GM19099 (cell line): ENCODE measurements around the gene TEX47.

Experiments
- POLR2A ChIP-seq: IDR thresholded peaks from 3 replicates; pipeline ENCODE4 v1.6.1; 2011; ENCODE audit warnings: low read depth; ENCODE audit not compliant: insufficient read length; ENCODE audit errors: extremely low read depth

TEX47 gene

DNA sequence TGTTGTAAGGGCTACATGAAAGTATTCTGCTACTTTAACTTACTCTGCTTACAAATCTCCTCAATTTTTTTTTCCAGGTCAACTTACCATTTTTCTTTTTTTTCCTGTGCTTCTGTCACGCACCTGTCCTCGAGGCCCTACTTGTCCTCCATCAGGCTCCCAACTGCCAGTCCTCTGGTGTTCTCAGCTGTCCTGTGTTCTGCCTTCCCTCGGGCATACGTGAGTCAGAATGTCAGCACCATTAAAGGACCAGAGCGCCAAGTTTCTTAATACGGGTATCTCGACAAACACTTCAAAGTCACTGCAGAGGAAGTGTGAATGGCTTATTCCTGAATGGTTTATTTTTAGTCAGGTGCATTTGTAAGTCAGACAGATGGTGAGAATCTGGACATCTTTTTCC, at the start of gene TEX47:
TEX47 (minus strand) TSS at position 185 of the 400 bp plus-strand sequence. CDS start 795 bp downstream, outside the sequence.
- TF ChIP-seq POLR2A: no peak

DNA sequence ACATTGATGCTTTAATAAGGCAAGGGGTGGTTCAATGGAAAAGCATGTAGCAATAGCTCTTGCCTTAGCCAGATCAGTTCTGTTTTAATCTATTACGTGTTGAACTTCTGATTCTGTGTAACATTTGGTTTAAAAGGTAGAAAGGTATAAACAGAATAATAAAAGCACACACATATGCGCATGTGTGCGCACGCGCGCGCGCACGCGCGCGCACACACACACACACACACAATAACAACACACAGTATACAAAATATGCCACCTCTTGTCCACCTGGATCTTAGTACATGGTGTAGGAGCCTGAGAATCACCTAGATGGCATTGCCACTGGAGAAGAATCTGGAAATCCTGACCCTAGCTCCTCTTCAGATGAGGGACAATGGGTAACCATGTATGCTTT, 49.6 kb upstream of the TEX47 start:
- TF ChIP-seq POLR2A: no peak

DNA sequence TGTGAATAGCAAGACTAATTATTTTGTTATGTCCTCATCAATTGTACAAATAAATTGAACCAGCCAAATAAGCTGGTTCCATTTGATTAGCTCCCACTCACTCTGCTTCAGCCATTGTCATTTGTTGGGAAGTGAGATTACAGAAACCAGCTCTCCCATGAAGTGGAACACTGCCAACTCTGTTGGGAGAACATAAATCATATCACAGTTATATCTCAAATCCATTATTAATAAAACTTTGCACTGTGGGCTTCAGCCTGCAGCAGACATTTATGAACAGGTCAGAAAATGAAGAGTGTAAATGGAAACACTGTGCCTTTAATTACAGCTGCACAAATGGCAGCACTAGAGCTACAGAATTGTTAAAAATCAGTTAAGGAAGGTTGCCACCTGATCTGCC, 46.7 kb upstream of the TEX47 start:
- TF ChIP-seq POLR2A: no peak

DNA sequence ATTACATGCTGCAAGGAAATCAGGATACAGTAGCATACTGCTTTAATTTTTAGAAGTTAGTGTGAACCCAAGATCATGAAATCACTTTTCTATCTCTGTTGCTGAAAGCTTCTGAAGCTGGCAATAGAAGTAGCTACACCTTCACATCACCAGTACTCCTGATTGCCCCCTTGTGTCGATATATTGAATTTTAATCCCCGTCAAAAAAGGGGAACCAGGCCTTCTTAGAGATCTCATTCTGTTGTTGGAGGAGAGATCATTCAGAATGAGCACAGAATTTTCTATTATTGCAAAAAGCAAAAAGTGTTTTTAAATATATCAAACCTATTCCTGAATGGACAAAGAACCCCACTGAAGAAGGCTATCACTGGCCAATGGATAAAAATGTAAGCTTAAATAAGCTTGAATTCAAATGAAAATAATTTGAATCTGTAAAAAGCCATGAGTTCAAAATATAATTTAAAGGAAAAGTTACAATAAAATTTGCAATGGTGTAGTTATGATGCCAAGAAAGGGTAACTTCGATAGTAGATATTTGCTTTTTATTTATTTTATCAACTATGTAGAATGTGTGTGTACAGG, 39.7 kb upstream of the TEX47 start:
- TF ChIP-seq POLR2A: no peak

DNA sequence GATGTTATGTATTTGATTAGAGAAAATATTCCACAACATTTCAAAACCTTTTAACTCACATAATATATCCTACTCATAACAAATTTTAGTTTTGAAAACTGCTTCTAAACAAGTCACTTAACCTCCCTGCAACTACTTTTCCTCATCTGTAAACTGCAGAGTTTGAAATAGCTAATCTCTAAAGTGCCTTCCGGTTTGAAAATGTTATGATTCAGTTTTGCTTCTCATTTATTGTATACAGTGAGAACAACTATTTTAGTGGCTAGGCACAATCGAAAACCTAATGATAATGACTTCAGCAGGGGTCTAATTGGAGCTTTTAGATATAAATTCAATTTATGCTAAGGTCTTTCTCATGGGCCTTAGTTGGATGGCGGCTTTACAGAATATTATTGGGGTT, 30.7 kb upstream of the TEX47 start:
- TF ChIP-seq POLR2A: no peak

DNA sequence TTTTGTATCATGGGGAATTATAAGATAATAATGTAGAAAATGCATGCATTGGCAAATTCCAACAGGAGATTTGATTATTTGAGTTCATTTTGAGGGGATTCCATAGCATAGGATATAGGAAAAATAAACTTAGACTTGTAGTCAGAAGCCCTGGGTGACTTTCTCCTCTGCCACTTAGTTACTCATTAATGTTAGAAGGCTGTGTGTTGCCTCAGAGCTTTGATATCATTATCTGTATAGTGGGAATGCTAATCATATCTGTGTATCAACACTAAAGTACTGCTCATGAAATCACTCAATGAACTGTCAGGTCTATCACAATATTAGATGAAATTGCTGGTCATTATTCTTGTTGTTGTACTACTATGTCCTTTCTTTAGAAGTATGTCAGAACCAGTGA, 23.0 kb upstream of the TEX47 start:
- TF ChIP-seq POLR2A: no peak

DNA sequence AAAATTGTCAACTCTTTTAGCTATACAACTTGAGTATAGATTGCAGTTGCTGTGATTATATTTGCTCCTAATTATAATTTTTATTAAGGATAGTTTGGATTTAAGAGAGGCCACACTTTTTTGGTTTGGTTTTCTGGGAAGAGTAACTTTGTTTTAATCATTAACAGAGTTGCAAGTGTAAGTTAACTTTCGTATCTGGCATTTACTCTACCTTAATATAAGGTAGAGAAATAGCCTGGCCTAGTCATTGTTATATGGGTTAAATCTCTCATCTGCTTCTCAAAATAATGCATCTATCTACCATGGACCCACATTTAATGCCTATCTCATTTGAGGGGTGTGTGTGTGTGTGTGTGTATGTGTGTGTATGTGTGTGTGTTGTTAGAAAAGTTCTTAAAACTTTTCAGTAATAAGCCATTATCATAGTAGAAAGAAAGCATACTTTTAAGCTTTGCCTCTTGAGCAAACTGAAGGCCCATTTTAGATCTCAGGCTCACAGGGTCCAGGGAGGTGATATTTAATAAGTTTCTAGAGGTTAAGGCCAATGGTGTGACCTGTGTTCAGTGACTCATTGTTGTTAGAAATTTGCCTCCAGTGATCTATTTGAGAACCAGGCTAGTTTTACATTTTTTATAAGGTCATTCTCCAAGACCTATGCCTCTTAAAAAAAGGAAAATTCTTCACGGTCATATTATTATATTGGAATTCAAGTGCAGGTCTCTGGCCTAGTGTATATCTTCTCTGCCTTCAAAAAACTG, 10.9 kb upstream of the TEX47 start:
- TF ChIP-seq POLR2A: no peak

DNA sequence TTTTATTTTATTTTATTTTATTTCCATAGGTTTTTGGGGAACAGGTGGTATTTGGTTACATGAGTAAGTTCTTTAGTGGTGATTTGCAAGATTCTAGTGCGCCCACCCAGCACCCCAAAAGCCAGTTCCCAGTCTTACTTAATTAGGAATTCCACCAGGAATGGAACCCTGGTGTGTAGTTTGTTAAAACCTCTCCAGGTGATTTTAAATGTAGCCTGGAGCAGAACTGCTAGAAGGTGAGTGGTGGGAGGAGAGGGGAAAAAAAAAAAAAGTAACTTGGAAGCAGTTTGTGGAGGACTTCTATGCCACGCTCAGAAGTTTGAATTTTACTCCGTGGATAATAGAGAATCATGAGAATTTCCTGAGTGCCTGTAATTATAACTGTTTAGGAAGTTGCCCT, 5.5 kb upstream of the TEX47 start:
- no peak for TF ChIP-seq POLR2A

DNA sequence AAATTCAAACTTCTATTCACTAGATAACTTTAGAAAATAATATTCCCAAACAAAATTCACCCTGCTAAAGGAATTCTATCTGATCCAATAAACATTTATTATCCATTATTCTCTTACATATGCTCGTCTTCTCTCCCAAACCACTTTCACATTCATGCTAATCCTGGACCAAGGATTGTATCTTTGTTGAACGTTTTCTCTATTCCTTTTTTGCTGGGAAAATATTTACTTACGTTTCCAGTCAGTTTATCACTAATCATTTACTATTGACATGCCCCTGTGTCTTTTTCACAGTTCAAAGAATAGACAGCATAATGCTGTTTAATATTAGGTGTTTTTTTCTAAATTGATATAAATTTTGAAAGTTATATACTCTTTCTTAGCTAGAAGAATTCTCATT, 3.2 kb downstream of the TEX47 start:
- TF ChIP-seq POLR2A: no peak

DNA sequence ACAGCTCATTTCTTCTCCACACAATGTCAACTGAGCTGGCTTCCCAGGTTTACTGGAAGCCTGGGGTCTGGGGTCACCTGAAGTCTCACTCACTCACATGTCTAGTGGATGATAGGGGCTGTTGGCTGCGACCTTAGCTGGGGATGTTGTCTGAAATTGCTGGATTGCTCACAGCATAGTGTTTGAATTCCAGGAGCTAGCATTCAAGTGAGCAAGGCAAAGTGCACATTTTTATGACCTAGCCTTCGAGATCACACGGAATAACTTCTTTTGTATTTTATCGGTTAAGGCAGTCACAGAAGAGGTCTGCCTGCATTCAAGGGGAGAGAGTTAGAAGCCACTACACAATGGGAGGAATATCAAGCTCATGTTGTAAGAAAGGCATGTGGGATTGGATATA, 3.6 kb downstream of the TEX47 start:
- no peak for TF ChIP-seq POLR2A

DNA sequence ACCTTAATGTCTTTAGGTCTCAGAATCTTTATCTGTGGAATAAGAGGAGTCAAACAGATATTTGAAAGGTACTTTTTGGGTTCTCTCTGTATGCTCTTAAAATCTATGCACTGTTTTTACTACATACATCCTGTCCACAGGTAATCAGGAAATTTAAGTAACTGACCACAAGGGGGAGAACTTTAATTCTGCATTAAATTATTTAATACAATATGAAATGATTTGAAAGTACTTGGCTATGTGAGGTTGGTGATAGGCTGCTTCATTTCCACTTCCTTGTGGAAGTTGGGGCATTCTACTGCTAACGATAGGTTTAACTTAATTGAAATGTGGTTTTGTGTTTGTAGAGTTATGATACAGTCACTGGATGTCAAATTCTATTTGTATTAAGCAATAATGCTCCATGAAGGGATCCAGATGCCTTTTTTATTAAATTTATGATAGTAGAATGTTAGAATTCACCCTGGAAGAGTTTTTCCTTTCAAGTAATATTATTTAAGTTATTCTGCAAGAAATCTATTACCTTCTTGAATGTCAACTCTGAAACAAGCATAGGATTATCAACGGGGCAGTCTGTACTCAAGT, 6.0 kb downstream of the TEX47 start:
- no peak for TF ChIP-seq POLR2A

DNA sequence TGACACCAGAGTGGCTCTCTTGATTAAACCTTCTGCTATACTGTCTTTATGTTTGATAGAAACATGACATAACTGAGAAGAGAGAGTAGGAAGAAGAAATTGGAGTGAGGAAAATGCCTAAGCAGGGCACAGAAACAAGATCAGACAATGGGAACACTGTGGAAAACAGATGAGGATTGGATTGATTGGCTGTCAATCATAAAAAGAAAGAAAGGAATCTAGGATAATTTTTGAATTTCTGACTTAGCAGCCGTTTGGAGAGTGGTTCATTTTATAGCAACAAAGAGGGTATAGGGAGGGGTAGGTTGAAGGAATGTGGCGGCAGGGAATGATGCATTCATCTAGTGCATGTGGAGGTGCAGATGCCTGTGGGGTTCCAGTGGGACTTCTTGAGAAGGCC, 7.8 kb downstream of the TEX47 start:
- TF ChIP-seq POLR2A: no peak

DNA sequence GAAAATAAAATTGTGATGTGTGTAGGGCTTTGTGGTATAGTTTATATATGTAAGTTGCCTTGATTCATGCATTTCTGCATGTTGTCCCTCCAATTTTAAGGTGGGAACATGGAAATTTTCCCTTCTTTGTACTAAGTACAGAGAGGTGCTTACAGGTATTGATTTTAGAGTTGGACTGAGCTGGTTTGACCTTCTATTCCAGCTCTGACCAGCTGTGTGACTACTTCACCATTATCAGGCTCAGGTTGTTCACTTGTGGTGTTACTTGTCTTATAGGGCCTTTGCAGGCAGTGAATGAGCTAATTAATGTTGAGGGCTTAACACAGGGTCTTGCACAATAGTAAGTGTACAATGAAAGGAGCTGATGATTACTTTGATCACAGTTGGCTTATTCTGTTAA, 19.7 kb downstream of the TEX47 start:
- TF ChIP-seq POLR2A: no peak

DNA sequence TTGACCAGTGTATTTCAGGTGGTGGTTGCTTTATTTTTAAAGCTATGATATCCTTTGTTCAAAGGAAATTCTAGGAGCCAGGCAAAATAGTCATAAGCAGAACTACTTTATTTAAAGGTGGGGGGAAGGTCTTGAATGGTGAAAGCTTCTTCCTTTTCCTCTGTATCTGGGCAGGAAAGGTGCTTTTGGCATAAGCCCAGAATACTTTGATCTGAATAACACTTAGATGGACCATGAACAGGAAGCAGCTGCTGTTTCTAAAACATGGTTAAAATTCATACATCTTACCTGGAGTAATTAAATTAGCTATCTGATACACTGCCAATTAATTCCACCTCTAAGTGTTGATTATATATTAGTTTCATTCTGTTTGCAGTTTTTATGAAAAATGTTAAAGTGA, 22.8 kb downstream of the TEX47 start:
- no peak for TF ChIP-seq POLR2A

DNA sequence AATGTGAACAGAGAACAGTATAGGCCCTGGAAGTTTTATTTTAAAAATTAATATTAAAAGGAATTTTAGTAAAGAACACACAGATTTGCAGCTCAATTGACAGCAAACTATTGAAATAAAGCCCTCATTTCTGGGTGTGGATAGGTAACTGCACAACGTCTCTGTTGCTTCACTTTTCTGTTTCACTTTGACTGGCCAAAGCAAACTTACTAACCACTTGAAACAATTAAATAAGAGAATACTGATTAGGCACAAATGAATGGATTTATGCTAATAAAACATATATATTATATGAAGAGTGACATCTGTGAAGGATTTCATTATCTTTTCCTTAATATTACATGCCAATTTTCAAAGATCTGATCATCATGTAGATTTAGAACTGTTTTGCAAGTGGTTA, 24.1 kb downstream of the TEX47 start:
- no peak for TF ChIP-seq POLR2A

DNA sequence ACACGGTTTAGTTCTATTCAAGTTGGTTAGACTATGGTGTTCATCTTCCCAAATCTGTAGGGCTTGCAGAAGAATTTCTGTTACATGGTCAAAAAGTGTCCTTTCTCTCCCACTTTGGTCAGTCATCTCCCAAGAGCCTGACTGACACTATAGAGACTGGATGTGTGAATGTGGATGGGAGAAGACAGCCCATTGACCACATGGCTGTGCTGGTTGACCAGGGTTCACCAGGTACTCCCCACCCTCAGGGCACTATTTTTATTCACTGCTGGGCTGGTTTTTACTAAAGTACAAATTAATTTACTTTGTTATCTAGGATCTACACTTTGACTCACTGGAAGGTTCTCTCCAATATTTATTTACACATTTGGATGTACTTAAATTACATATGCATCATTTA, 33.8 kb downstream of the TEX47 start:
- no peak for TF ChIP-seq POLR2A
